HepG2 (cell line): Measurements from ENCODE around the gene IKBIP. TPM values are rescaled to one million over a fixed set of nuclear protein-coding genes. Genes with fewer than 3 reads are reported as not detected.

Experiments used
- IRF2 ChIP-seq: IDR thresholded peaks from 2 replicates; pipeline ENCODE4 v1.6.1; 2018; ENCODE audit warnings: missing genetic modification reagents, missing compliant biosample characterization
- RCOR2 ChIP-seq: IDR thresholded peaks from 2 replicates; pipeline ENCODE4 v1.6.1; 2016; ENCODE audit warnings: missing biosample characterization, missing genetic modification reagents
- RFX3 ChIP-seq: IDR thresholded peaks from 2 replicates; pipeline ENCODE4 v1.6.1; 2016; ENCODE audit warnings: missing biosample characterization, missing genetic modification reagents
- RXRB ChIP-seq: IDR thresholded peaks from 2 replicates; pipeline ENCODE4 v1.6.1; 2016; ENCODE audit warnings: borderline replicate concordance, missing genetic modification reagents, missing compliant biosample characterization
- XRCC5 ChIP-seq: fragments of 200-400 bp; formaldehyde crosslinking; optimal IDR thresholded peaks from 2 replicates; pipeline ENCODE3; 2017; ENCODE audit warnings: mild to moderate bottlenecking, low read length
- ZNF138 ChIP-seq: sonication (generic); formaldehyde crosslinking; IDR thresholded peaks from 2 replicates; pipeline ENCODE4 v1.5.0; 2020; ENCODE audit warnings: mild to moderate bottlenecking, low read depth, missing genetic modification reagents
- ZNF317 ChIP-seq: sonication (generic); formaldehyde crosslinking; IDR thresholded peaks from 2 replicates; pipeline ENCODE4 v1.5.0; 2020; ENCODE audit warnings: mild to moderate bottlenecking, missing genetic modification reagents
- ZNF335 ChIP-seq: sonication (generic); formaldehyde crosslinking; IDR thresholded peaks from 2 replicates; pipeline ENCODE4 v1.4.0; 2020; ENCODE audit warnings: missing genetic modification reagents
- ZNF44 ChIP-seq: sonication (generic); formaldehyde crosslinking; IDR thresholded peaks from 2 replicates; pipeline ENCODE4 v1.5.1; 2020; ENCODE audit warnings: mild to moderate bottlenecking, missing genetic modification reagents
- polyA plus RNA-seq, 8 experiments: library from polyadenylated mRNA; depleted of rRNA in 3 of 8; stranded (reverse) in 7 of 8; unstranded in 1 of 8; fragments of >200 nt; fragmentation: Illumina TruSeq in 4 of 8; extraction: Trizol in 4 of 8; gene quantifications; 2 replicates each; pipeline versions ENCODE4 v1.2.1 to v1.2.3, GENCODE V29; 2011 to 2016; ENCODE audit warnings: low read depth in 4 of 8, missing spikeins in 1 of 8, mixed read lengths in 1 of 8; ENCODE audit not compliant: insufficient read depth in 1 of 8
- total RNA-seq, 5 experiments: library from RNA; depleted of rRNA; stranded (reverse); fragments of >200 nt; fragmentation: Illumina TruSeq; extraction: Trizol; gene quantifications; 2 replicates each; pipeline ENCODE4 v1.2.3, GENCODE V29; 2016; ENCODE audit warnings: low read depth in 1 of 5
- TF ChIP-seq, protein P1 (sequence below): sonication (generic); formaldehyde crosslinking; IDR thresholded peaks from 2 replicates; pipeline ENCODE4 v1.4.0; 2020; ENCODE audit warnings: missing genetic modification reagents, borderline replicate concordance
- TF ChIP-seq, protein P2 (sequence below): sonication (generic); formaldehyde crosslinking; IDR thresholded peaks from 2 replicates; pipeline ENCODE4 v1.4.0; 2020; ENCODE audit warnings: low read depth, mild to moderate bottlenecking, missing genetic modification reagents
- TF ChIP-seq, protein P3 (sequence below): sonication (generic); formaldehyde crosslinking; IDR thresholded peaks from 2 replicates; pipeline ENCODE4 v1.5.1; 2020; ENCODE audit warnings: mild to moderate bottlenecking, missing genetic modification reagents
- TF ChIP-seq, protein P4 (sequence below): sonication (generic); formaldehyde crosslinking; IDR thresholded peaks from 2 replicates; pipeline ENCODE4 v1.5.1; 2020; ENCODE audit warnings: mild to moderate bottlenecking, missing genetic modification reagents, moderate library complexity
- TF ChIP-seq, protein P5 (sequence below): sonication (generic); formaldehyde crosslinking; IDR thresholded peaks from 2 replicates; pipeline ENCODE4 v1.4.0; 2020; ENCODE audit warnings: missing genetic modification reagents

IKBIP gene
- total and polyA plus RNA-seq, 2 of the 13 experiments (the other 11 are each of a cell fraction or from before 2014, with no cell fraction given) = 20.0 to 55.5 TPM

DNA sequence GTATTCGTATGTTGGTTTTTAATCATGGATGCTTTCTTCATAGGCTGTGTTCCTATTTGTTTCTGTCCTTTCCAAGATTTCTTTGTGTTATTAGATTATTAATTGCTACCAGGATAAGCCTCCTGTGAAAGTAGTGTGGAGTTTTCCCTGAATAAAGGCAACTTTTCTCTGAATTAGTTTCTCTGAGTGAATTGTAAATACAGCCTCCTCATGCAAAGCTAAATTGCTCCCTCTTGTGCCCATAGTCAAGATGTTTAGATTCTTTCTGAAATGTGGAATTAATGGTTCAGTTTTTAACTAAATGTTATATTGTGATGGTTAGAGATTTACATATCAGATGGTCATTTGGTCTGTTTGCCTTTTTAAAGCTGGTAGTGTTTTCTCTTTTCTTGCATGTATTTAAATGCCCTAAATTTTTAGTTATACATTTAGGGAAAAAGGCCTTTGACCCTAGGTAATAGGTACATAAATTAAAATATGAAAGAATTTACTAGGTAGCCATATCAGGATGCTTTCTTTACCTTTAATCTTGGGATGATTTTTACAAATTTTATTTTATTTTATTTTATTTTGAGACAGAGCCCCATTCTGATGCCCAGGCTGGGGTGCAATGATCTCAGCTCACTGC, 9.4 kb upstream of the IKBIP start (continued):
- TF ChIP-seq, protein P1, sequence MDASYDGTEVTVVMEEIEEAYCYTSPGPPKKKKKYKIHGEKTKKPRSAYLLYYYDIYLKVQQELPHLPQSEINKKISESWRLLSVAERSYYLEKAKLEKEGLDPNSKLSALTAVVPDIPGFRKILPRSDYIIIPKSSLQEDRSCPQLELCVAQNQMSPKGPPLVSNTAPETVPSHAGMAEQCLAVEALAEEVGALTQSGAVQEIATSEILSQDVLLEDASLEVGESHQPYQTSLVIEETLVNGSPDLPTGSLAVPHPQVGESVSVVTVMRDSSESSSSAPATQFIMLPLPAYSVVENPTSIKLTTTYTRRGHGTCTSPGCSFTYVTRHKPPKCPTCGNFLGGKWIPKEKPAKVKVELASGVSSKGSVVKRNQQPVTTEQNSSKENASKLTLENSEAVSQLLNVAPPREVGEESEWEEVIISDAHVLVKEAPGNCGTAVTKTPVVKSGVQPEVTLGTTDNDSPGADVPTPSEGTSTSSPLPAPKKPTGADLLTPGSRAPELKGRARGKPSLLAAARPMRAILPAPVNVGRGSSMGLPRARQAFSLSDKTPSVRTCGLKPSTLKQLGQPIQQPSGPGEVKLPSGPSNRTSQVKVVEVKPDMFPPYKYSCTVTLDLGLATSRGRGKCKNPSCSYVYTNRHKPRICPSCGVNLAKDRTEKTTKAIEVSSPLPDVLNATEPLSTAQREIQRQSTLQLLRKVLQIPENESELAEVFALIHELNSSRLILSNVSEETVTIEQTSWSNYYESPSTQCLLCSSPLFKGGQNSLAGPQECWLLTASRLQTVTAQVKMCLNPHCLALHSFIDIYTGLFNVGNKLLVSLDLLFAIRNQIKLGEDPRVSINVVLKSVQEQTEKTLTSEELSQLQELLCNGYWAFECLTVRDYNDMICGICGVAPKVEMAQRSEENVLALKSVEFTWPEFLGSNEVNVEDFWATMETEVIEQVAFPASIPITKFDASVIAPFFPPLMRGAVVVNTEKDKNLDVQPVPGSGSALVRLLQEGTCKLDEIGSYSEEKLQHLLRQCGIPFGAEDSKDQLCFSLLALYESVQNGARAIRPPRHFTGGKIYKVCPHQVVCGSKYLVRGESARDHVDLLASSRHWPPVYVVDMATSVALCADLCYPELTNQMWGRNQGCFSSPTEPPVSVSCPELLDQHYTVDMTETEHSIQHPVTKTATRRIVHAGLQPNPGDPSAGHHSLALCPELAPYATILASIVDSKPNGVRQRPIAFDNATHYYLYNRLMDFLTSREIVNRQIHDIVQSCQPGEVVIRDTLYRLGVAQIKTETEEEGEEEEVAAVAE (CRISPR knock-in tag) = no peak
- no peak for TF ChIP-seq ZNF317 (CRISPR knock-in tag)
- TF ChIP-seq, protein P2, sequence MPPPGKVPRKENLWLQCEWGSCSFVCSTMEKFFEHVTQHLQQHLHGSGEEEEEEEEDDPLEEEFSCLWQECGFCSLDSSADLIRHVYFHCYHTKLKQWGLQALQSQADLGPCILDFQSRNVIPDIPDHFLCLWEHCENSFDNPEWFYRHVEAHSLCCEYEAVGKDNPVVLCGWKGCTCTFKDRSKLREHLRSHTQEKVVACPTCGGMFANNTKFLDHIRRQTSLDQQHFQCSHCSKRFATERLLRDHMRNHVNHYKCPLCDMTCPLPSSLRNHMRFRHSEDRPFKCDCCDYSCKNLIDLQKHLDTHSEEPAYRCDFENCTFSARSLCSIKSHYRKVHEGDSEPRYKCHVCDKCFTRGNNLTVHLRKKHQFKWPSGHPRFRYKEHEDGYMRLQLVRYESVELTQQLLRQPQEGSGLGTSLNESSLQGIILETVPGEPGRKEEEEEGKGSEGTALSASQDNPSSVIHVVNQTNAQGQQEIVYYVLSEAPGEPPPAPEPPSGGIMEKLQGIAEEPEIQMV (CRISPR knock-in tag) = no peak
- TF ChIP-seq, protein P3, sequence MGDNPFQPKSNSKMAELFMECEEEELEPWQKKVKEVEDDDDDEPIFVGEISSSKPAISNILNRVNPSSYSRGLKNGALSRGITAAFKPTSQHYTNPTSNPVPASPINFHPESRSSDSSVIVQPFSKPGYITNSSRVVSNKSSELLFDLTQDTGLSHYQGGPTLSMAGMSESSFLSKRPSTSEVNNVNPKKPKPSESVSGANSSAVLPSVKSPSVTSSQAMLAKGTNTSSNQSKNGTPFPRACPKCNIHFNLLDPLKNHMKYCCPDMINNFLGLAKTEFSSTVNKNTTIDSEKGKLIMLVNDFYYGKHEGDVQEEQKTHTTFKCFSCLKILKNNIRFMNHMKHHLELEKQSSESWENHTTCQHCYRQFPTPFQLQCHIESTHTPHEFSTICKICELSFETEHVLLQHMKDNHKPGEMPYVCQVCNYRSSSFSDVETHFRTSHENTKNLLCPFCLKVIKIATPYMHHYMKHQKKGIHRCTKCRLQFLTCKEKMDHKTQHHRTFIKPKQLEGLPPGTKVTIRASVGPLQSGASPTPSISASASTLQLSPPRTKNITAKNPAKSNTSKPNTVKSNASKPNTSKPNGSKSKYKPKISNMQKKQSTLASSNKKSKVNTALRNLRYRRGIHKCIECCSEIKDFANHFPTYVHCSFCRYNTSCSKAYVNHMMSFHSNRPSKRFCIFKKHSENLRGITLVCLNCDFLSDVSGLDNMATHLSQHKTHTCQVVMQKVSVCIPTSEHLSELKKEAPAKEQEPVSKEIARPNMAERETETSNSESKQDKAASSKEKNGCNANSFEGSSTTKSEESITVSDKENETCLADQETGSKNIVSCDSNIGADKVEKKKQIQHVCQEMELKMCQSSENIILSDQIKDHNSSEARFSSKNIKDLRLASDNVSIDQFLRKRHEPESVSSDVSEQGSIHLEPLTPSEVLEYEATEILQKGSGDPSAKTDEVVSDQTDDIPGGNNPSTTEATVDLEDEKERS (CRISPR knock-in tag) = no peak
- no peak for TF ChIP-seq XRCC5
- no peak for TF ChIP-seq ZNF335 (CRISPR knock-in tag)
- TF ChIP-seq, protein P4, sequence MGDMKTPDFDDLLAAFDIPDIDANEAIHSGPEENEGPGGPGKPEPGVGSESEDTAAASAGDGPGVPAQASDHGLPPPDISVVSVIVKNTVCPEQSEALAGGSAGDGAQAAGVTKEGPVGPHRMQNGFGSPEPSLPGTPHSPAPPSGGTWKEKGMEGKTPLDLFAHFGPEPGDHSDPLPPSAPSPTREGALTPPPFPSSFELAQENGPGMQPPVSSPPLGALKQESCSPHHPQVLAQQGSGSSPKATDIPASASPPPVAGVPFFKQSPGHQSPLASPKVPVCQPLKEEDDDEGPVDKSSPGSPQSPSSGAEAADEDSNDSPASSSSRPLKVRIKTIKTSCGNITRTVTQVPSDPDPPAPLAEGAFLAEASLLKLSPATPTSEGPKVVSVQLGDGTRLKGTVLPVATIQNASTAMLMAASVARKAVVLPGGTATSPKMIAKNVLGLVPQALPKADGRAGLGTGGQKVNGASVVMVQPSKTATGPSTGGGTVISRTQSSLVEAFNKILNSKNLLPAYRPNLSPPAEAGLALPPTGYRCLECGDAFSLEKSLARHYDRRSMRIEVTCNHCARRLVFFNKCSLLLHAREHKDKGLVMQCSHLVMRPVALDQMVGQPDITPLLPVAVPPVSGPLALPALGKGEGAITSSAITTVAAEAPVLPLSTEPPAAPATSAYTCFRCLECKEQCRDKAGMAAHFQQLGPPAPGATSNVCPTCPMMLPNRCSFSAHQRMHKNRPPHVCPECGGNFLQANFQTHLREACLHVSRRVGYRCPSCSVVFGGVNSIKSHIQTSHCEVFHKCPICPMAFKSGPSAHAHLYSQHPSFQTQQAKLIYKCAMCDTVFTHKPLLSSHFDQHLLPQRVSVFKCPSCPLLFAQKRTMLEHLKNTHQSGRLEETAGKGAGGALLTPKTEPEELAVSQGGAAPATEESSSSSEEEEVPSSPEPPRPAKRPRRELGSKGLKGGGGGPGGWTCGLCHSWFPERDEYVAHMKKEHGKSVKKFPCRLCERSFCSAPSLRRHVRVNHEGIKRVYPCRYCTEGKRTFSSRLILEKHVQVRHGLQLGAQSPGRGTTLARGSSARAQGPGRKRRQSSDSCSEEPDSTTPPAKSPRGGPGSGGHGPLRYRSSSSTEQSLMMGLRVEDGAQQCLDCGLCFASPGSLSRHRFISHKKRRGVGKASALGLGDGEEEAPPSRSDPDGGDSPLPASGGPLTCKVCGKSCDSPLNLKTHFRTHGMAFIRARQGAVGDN (CRISPR knock-in tag) = no peak
- no peak for TF ChIP-seq ZNF138
- no peak for TF ChIP-seq IRF2
- no peak for TF ChIP-seq RCOR2 (CRISPR knock-in tag)
- TF ChIP-seq ZNF44 (CRISPR knock-in tag) = no peak
- TF ChIP-seq RFX3 (CRISPR knock-in tag) = no peak
- TF ChIP-seq, protein P5, sequence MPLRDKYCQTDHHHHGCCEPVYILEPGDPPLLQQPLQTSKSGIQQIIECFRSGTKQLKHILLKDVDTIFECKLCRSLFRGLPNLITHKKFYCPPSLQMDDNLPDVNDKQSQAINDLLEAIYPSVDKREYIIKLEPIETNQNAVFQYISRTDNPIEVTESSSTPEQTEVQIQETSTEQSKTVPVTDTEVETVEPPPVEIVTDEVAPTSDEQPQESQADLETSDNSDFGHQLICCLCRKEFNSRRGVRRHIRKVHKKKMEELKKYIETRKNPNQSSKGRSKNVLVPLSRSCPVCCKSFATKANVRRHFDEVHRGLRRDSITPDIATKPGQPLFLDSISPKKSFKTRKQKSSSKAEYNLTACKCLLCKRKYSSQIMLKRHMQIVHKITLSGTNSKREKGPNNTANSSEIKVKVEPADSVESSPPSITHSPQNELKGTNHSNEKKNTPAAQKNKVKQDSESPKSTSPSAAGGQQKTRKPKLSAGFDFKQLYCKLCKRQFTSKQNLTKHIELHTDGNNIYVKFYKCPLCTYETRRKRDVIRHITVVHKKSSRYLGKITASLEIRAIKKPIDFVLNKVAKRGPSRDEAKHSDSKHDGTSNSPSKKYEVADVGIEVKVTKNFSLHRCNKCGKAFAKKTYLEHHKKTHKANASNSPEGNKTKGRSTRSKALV (CRISPR knock-in tag) = no peak
- TF ChIP-seq RXRB (CRISPR knock-in tag) = peak; percentile 17; the same call in 1 of the 2 replicates
